Suppressor macrophage treated with lipopolysaccharide for 1 hour (primary cell): ENCODE results near the gene OSBP.
"Not testable (repeated sequence)": the region's sequence is repeated elsewhere in the genome, so short reads cannot be mapped to it uniquely, and the experiment has no call there.

Experiments used
- DNase-seq, 3 donors: peaks; one replicate each; pipeline ENCODE4 v3.0.0-alpha.2; 2020 to 2022

OSBP gene

GRCh38 chr11:59550842-59551658 is 64.5 kb downstream of the OSBP start:
- peak; percentile 93 to 94 (median 94) for DNase-seq

GRCh38 chr11:59550368-59550841 is 65.2 kb downstream of the OSBP start:
- peak; percentile 80 to 90 (median 86) for DNase-seq

DNA sequence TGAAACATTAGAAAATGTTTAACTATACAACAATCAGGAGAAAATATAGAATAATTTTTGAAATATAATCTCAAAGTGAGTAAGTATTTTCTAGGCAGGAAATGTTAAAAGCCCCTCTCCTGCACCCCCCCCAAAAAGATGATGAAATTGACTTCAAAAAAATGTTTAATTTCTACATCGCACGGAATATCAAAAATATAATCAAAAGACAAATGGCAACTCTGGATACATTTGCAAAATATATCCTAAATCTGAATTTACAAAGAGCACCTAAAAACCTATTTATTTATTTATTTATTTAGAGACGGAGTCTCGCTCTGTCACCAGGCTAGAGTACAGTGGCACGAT is 67.3 kb downstream of the OSBP start:
- DNase-seq: no peak

GRCh38 chr11:59547605-59548308 is 67.8 kb downstream of the OSBP start:
- peak; percentile 35 to 81 (median 52) for DNase-seq

DNA sequence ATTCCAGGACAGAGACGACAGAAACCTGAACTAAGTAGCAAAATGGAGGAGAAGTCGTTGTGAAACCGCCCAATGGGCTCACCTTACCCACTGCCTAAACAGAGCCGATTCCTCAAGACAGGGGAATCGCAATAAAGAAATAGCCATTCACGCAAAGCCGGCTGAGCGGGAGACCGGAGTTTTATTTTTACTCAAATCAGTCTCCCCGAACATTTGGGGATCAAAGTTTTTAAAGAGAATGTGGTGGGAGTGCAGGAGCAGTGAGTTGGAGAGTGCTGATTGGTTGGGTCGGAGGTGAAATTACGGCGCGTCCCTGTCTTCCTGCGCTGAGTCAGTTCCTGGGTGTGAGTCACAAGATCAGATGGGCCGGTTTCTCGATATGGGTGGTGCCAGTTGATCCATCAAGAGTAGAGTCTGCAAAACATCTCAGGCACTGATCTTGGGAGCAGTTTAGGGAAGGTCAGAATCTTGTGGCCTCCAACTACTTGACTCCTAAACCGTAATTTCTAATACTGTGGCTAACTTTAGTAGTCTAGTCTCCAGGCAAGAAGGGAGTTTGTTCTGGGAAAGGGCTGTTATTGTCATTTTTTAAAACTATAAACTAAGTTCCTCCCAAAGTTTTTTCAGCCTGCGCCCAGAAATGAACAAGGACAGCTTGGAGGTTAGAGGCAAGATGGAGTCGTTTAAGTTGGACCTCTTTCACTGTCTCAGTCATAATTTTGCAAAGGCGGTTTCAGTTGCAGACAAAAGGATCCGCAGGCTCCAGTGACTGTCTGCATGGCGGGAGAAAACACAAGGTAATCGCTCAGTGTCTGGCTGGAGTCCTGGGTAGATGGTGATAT is 70.2 kb downstream of the OSBP start:
- peak in 2 of 3 donors; percentile 29 to 39 for DNase-seq

- DNase-seq: no peak
These were observed 70.8 kb downstream of the OSBP start for GRCh38 chr11:59544869-59545178.

DNA sequence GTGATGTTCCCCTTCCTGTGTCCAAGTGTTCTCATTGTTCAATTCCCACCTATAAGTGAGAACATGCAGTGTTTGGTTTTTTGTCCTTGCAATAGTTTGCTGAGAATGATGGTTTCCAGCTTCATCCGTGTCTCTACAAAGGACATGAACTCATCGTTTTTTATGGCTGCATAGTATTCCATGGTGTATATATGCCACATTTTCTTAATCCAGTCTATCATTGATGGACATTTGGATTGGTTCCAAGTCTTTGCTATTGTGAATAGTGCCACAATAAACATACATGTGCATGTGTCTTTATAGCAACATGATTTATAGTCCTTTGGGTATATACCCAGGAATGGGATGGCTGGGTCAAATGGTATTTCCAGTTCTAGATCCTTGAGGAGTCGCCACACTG is 71.9 kb downstream of the OSBP start:
- DNase-seq: not testable (repeated sequence)

DNA sequence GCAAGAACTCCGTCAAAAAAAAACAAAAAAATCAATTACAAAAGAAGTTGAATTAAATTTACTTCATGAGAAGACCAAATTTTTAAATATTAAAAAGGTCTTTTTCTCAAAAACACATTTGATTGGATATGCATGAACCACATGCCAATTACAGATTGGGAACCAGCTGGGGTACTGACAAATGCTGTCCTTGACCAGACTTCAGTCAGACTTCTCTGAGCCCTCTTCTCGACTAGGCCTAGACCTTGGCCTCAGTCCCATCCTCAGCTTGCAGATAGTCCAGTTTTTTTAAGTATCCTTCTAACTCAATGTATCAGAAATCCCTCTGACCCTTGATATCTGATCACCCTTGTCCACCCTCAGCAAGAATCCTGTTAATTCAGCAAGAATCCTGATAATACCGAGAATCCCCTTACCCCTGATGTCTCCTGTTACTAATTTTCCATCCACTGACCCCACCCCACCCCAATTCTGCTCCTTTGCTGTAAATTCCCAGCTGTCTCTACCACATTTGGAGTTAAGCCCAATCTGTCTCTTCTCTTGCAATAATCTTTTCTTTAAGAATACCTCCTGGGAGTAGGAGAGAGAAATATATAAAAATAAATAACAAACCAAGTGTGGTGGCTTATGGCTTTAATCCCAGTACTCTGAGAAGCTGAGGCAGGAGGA is 73.3 kb downstream of the OSBP start:
- no peak for DNase-seq

DNA sequence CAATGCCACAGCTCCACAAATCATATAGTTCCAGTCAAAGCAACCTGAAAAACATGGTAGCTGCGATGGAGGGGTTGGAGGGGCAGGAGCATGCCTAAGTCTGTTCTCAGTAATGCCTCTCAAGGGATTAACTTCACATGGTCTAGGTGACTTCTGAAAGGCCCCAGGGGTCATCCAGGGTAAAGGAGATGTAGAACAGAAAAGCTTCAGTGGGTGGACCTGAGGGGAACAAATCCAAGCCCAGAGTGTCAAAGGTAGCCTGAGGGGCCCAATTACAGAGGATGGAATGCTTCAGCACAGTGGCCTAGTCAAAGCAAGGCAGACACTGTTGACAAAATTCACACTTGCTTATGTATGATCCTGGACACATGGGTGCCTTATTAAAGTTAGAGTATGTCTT is 80.9 kb downstream of the OSBP start:
- DNase-seq: no peak

DNA sequence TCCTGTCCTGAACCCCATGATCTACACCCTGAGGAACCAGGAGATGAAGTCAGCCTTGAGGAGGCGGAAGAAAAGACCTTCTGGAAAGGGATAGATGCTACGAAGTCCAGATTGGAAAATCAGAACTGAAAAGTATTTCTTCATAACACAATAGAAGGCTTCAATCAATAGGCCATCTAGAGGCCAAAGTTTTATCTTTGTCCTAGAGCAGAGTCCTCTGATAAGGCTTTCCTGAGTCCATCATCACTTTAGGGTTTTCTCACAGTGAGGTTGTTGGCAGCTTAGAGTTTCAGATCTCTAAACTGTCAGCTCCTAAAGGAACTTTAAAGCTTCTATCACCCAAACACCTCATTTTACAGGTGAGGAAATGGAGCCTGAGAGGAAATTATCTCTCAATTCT is 83.0 kb downstream of the OSBP start:
- DNase-seq: no peak

- no peak for DNase-seq
These were observed 86.9 kb downstream of the OSBP start for GRCh38 chr11:59528711-59529110.
